ENCODE measurements around the gene GPLD1.

Gene GPLD1

GRCh38 chr6:24378473-24379097 lies 110.8 kb downstream of the GPLD1 start:
- no peak for ATAC-seq
